GM06990 (cell line): ENCODE data around the gene C19orf81.
"Not testable (repeated sequence)": the region's sequence is repeated elsewhere in the genome, so short reads cannot be mapped to it uniquely, and the experiment has no call there.

ENCODE experiments used
- DNase-seq: peaks from one replicate; pipeline ENCODE4 v3.0.0-alpha.2; 2011; ENCODE audit not compliant: insufficient read length; ENCODE audit errors: extremely low read depth
- H3K27me3 ChIP-seq: replicated peaks from 2 replicates; pipeline ENCODE4 v1.6.0; 2011; ENCODE audit warnings: low read length; ENCODE audit not compliant: control insufficient read depth, insufficient read depth
- H3K36me3 ChIP-seq: 2 replicates; pipeline ENCODE4 v1.5.1; 2011; ENCODE audit warnings: low read length; ENCODE audit not compliant: control insufficient read depth, insufficient read depth
- H3K4me3 ChIP-seq: replicated peaks from 2 replicates; pipeline ENCODE4 v1.5.1; 2011; ENCODE audit warnings: low read depth, mild to moderate bottlenecking, control low read depth, low read length
- CTCF ChIP-seq: IDR thresholded peaks from 2 replicates; pipeline ENCODE4 v1.5.1; 2011; ENCODE audit warnings: low read length, control low read depth, mild to moderate bottlenecking, inconsistent platforms; ENCODE audit not compliant: insufficient read depth, poor library complexity, severe bottlenecking

C19orf81 gene

GRCh38 chr19:50649433-50650391, at the start of gene C19orf81:
TSS of gene C19orf81 (plus strand) at chr19:50649445. CDS start at chr19:50649445, 0 bp downstream.
- no peak for DNase-seq
- no peaks in the 10 kb centered on the region for H3K27me3 ChIP-seq
- H3K36me3 ChIP-seq = no peaks in the 10 kb centered on the region
- TF ChIP-seq CTCF = no peak
- H3K4me3 ChIP-seq = no peak within 1 kb of the TSS

GRCh38 chr19:50601407-50602088, 47.7 kb upstream of the C19orf81 start:
- no peaks in the 10 kb centered on the region for H3K36me3 ChIP-seq
- no peaks in the 10 kb centered on the region for H3K27me3 ChIP-seq
- no peak overlapping the region for H3K4me3 ChIP-seq
- no peak for TF ChIP-seq CTCF
- no peak for DNase-seq

GRCh38 chr19:50602089-50602422, 47.2 kb upstream of the C19orf81 start:
- DNase-seq = no peak
- Histone ChIP-seq H3K4me3 (no peak overlapping the region), H3K27me3 (no peaks in the 10 kb centered on the region), H3K36me3 (no peaks in the 10 kb centered on the region)
- TF ChIP-seq CTCF = no peak

GRCh38 chr19:50602496-50602895, 46.7 kb upstream of the C19orf81 start:
- Histone ChIP-seq H3K27me3 (no peaks in the 10 kb centered on the region), H3K36me3 (no peaks in the 10 kb centered on the region), H3K4me3 (no peak overlapping the region)
- DNase-seq = no peak
- no peak for TF ChIP-seq CTCF

GRCh38 chr19:50602935-50603334, 46.3 kb upstream of the C19orf81 start:
- no peak overlapping the region for H3K4me3 ChIP-seq
- no peak for TF ChIP-seq CTCF
- no peaks in the 10 kb centered on the region for H3K36me3 ChIP-seq
- no peaks in the 10 kb centered on the region for H3K27me3 ChIP-seq
- DNase-seq = no peak

GRCh38 chr19:50604264-50605073, 44.8 kb upstream of the C19orf81 start:
- H3K36me3 ChIP-seq, H3K4me3 ChIP-seq, DNase-seq, H3K27me3 ChIP-seq: not testable (repeated sequence)

- not testable (repeated sequence) for H3K27me3 ChIP-seq, H3K36me3 ChIP-seq, DNase-seq, H3K4me3 ChIP-seq
Observed at GRCh38 chr19:50606059-50606836, 43.0 kb upstream of the C19orf81 start.
